HEK293 (cell line): Measurements from ENCODE around the gene ANO2.

Experiments
- CTCF ChIA-PET: fragments of 350-600 bp; formaldehyde crosslinking; extraction: SDS; loops from one replicate; lab custom pipeline; 2021; ENCODE audit warnings: antibody characterized with exemption; lab: Yijun Ruan, JAX
- POLR2A ChIA-PET: fragments of 300-600 bp; formaldehyde crosslinking; extraction: SDS; loops from one replicate; lab custom pipeline; 2020; ENCODE audit warnings: antibody characterized with exemption, inconsistent platforms; lab: Yijun Ruan, JAX
- H3K27ac ChIP-seq: fragments of 200-500 bp; sonication (Bioruptor generic); 2 replicates; pipeline ENCODE4 v1.5.1; 2014; ENCODE audit warnings: low read depth, low read length, control low read depth, inconsistent platforms; ENCODE audit errors: extremely low read depth
- H3K36me3 ChIP-seq, 2 experiments: fragments of 200-500 bp in 1 of 2; sonication (Bioruptor generic) in 1 of 2; 1 replicate in 1 of 2; 2 replicates in 1 of 2; pipeline ENCODE4 v1.5.1; 2014 to 2017; ENCODE audit warnings: inconsistent platforms in 2 of 2, low read length in 2 of 2; ENCODE audit not compliant: control insufficient read depth in 2 of 2, insufficient read depth in 1 of 2
- H3K4me1 ChIP-seq: fragments of 200-500 bp; sonication (Bioruptor generic); 2 replicates; pipeline ENCODE4 v1.5.1; 2014; ENCODE audit warnings: mild to moderate bottlenecking, low read length, inconsistent platforms; ENCODE audit not compliant: control insufficient read depth, insufficient read depth
- H3K4me3 ChIP-seq: 2 replicates; pipeline ENCODE4 v1.5.1; 2011; ENCODE audit warnings: low read depth, mild to moderate bottlenecking, control low read depth, low read length, moderate library complexity
- H3K9me3 ChIP-seq: fragments of 200-500 bp; sonication (Bioruptor generic); 2 replicates; pipeline ENCODE4 v1.5.1; 2014; ENCODE audit warnings: low read depth, low read length, inconsistent platforms; ENCODE audit not compliant: control insufficient read depth, insufficient read depth
- BCL11A ChIP-seq: fragments of 450-650 bp; formaldehyde crosslinking; IDR thresholded peaks from 2 replicates; pipeline ENCODE4 v1.5.1; 2016; ENCODE audit warnings: low read depth, missing biosample characterization, missing genetic modification characterization
- BCL11B ChIP-seq: fragments of 450-650 bp; formaldehyde crosslinking; IDR thresholded peaks from 2 replicates; pipeline ENCODE4 v1.5.1; 2016; ENCODE audit warnings: low read depth, missing biosample characterization, missing genetic modification characterization
- HOXD13 ChIP-seq: sonication (generic); formaldehyde crosslinking; IDR thresholded peaks from 2 replicates; pipeline ENCODE4 v1.8.0; 2022; ENCODE audit warnings: missing genetic modification reagents, borderline replicate concordance
- KLF10 ChIP-seq: fragments of 450-650 bp; IDR thresholded peaks from 2 replicates; pipeline ENCODE4 v1.5.1; 2018; ENCODE audit warnings: missing biosample characterization, mild to moderate bottlenecking, missing genetic modification characterization
- PRDM10 ChIP-seq: fragments of 450-650 bp; formaldehyde crosslinking; IDR thresholded peaks from 2 replicates; pipeline ENCODE4 v1.5.1; 2016; ENCODE audit warnings: missing biosample characterization, missing genetic modification characterization
- REPIN1 ChIP-seq: fragments of 450-650 bp; formaldehyde crosslinking; IDR thresholded peaks from 2 replicates; pipeline ENCODE4 v1.5.1; 2017; ENCODE audit warnings: missing biosample characterization, missing genetic modification characterization, low read depth
- SCRT1 ChIP-seq: fragments of 450-650 bp; formaldehyde crosslinking; IDR thresholded peaks from 2 replicates; pipeline ENCODE4 v1.5.1; 2016; ENCODE audit warnings: missing biosample characterization, missing genetic modification characterization, borderline replicate concordance
- SP3 ChIP-seq: fragments of 450-650 bp; formaldehyde crosslinking; IDR thresholded peaks from 2 replicates; pipeline ENCODE4 v1.5.1; 2016; ENCODE audit warnings: missing biosample characterization, missing genetic modification characterization
- YY1 ChIP-seq: fragments of 450-650 bp; formaldehyde crosslinking; IDR thresholded peaks from 2 replicates; pipeline ENCODE4 v1.5.1; 2018; ENCODE audit warnings: missing biosample characterization, missing genetic modification characterization
- ZBTB21 ChIP-seq: fragments of 450-650 bp; formaldehyde crosslinking; IDR thresholded peaks from 2 replicates; pipeline ENCODE4 v1.5.1; 2017; ENCODE audit warnings: missing biosample characterization, missing genetic modification characterization
- ZNF112 ChIP-seq: fragments of 450-650 bp; formaldehyde crosslinking; IDR thresholded peaks from 2 replicates; pipeline ENCODE4 v1.5.0; 2017; ENCODE audit warnings: missing biosample characterization, missing genetic modification characterization
- ZNF37A ChIP-seq: fragments of 450-650 bp; IDR thresholded peaks from 2 replicates; pipeline ENCODE4 v1.5.1; 2018; ENCODE audit warnings: missing biosample characterization, missing genetic modification characterization
- ZNF561 ChIP-seq: fragments of 450-650 bp; IDR thresholded peaks from 2 replicates; pipeline ENCODE4 v1.5.1; 2018; ENCODE audit warnings: missing biosample characterization, missing genetic modification characterization, borderline replicate concordance
- ZNF600 ChIP-seq: fragments of 450-650 bp; formaldehyde crosslinking; IDR thresholded peaks from 2 replicates; pipeline ENCODE4 v1.5.1; 2016; ENCODE audit warnings: missing biosample characterization, missing genetic modification characterization
- ZNF626 ChIP-seq: fragments of 450-650 bp; sonication (Bioruptor Pico); formaldehyde crosslinking; IDR thresholded peaks from 2 replicates; pipeline ENCODE4 v1.5.1; 2018; ENCODE audit warnings: missing biosample characterization, missing genetic modification characterization, inconsistent platforms
- ZNF664 ChIP-seq: fragments of 450-650 bp; formaldehyde crosslinking; IDR thresholded peaks from 2 replicates; pipeline ENCODE4 v1.5.1; 2016; ENCODE audit warnings: missing biosample characterization, missing genetic modification characterization
- ZSCAN16 ChIP-seq: fragments of 450-650 bp; formaldehyde crosslinking; IDR thresholded peaks from 2 replicates; pipeline ENCODE4 v1.5.1; 2016; ENCODE audit warnings: missing biosample characterization, missing genetic modification characterization
- TF ChIP-seq, protein P1 (sequence below): fragments of 450-650 bp; formaldehyde crosslinking; IDR thresholded peaks from 2 replicates; pipeline ENCODE4 v1.5.1; 2016; ENCODE audit warnings: missing biosample characterization, missing genetic modification characterization, low read depth
- TF ChIP-seq, protein P2 (sequence below): fragments of 450-650 bp; formaldehyde crosslinking; IDR thresholded peaks from 2 replicates; pipeline ENCODE4 v1.5.1; 2016; ENCODE audit warnings: missing biosample characterization, missing genetic modification characterization
- TF ChIP-seq, protein P3 (sequence below): fragments of 450-650 bp; formaldehyde crosslinking; conservative IDR thresholded peaks from 2 replicates; pipeline ENCODE4 v1.5.1; 2016; ENCODE audit warnings: low read depth, missing biosample characterization, missing genetic modification characterization

Gene ANO2

DNA sequence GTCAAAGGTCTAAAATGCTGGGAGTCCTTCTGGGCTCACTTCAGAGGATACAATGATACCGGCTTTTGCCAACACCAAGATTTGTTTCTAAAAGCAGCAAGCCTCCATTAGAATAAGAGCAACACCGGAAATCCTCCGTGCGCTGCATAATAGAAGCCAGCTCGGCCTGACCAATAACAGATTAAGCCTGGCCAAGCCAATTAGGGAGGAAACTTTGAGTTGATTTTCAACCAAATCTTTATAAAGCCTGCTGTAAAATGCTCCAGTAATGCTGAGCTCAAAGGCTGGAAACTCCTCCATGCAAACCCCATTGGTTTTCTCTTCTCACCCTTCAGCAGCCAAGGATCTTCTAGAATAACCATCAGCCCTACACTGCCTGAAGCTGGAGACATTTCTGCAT is 363.0 kb downstream of the ANO2 start (continued):
- TF ChIP-seq BCL11A (no peak), SCRT1 (tag by site-specific recombination) (no peak), ZNF600 (tag by site-specific recombination) (no peak)
- TF ChIP-seq, protein P1, sequence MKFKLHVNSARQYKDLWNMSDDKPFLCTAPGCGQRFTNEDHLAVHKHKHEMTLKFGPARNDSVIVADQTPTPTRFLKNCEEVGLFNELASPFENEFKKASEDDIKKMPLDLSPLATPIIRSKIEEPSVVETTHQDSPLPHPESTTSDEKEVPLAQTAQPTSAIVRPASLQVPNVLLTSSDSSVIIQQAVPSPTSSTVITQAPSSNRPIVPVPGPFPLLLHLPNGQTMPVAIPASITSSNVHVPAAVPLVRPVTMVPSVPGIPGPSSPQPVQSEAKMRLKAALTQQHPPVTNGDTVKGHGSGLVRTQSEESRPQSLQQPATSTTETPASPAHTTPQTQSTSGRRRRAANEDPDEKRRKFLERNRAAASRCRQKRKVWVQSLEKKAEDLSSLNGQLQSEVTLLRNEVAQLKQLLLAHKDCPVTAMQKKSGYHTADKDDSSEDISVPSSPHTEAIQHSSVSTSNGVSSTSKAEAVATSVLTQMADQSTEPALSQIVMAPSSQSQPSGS = no peak

- ChIA-PET POLR2A (no interaction called here), CTCF (no interaction called here)
These were observed 363.4 kb downstream of the ANO2 start for GRCh38 chr12:5581616-5582015.

DNA sequence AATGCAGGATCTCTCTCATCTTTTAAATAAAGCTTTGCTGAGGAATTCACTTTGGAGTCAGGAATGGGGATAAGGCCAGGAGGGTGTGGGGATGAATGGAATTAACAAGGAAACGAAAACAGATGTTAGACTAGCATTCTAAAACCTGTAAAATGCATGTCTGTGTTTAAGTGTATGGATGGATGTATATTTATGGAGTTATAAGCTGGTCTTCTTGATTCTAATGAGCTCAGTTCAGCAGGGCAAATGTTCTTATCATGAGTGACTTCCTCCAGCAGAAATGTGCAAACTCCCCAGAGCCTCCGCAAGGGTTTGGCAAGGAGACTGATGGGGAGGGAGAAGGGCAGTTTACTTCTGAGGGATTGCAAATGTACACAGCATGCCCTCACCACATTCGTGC is 364.0 kb downstream of the ANO2 start:
- CTCF ChIA-PET = no interaction called here
- H3K9me3 ChIP-seq = no peaks in the 10 kb centered on the region
- no peaks in the 10 kb centered on the region for H3K36me3 ChIP-seq
- H3K4me1 ChIP-seq = no peaks in the 10 kb centered on the region
- no peak overlapping the region for H3K4me3 ChIP-seq
- POLR2A ChIA-PET = no interaction called here
- no peak overlapping the region for H3K27ac ChIP-seq
- TF ChIP-seq, protein P2, sequence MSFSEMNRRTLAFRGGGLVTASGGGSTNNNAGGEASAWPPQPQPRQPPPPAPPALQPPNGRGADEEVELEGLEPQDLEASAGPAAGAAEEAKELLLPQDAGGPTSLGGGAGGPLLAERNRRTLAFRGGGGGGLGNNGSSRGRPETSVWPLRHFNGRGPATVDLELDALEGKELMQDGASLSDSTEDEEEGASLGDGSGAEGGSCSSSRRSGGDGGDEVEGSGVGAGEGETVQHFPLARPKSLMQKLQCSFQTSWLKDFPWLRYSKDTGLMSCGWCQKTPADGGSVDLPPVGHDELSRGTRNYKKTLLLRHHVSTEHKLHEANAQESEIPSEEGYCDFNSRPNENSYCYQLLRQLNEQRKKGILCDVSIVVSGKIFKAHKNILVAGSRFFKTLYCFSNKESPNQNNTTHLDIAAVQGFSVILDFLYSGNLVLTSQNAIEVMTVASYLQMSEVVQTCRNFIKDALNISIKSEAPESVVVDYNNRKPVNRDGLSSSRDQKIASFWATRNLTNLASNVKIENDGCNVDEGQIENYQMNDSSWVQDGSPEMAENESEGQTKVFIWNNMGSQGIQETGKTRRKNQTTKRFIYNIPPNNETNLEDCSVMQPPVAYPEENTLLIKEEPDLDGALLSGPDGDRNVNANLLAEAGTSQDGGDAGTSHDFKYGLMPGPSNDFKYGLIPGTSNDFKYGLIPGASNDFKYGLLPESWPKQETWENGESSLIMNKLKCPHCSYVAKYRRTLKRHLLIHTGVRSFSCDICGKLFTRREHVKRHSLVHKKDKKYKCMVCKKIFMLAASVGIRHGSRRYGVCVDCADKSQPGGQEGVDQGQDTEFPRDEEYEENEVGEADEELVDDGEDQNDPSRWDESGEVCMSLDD (tag by site-specific recombination) = no peak
- TF ChIP-seq, protein P3, sequence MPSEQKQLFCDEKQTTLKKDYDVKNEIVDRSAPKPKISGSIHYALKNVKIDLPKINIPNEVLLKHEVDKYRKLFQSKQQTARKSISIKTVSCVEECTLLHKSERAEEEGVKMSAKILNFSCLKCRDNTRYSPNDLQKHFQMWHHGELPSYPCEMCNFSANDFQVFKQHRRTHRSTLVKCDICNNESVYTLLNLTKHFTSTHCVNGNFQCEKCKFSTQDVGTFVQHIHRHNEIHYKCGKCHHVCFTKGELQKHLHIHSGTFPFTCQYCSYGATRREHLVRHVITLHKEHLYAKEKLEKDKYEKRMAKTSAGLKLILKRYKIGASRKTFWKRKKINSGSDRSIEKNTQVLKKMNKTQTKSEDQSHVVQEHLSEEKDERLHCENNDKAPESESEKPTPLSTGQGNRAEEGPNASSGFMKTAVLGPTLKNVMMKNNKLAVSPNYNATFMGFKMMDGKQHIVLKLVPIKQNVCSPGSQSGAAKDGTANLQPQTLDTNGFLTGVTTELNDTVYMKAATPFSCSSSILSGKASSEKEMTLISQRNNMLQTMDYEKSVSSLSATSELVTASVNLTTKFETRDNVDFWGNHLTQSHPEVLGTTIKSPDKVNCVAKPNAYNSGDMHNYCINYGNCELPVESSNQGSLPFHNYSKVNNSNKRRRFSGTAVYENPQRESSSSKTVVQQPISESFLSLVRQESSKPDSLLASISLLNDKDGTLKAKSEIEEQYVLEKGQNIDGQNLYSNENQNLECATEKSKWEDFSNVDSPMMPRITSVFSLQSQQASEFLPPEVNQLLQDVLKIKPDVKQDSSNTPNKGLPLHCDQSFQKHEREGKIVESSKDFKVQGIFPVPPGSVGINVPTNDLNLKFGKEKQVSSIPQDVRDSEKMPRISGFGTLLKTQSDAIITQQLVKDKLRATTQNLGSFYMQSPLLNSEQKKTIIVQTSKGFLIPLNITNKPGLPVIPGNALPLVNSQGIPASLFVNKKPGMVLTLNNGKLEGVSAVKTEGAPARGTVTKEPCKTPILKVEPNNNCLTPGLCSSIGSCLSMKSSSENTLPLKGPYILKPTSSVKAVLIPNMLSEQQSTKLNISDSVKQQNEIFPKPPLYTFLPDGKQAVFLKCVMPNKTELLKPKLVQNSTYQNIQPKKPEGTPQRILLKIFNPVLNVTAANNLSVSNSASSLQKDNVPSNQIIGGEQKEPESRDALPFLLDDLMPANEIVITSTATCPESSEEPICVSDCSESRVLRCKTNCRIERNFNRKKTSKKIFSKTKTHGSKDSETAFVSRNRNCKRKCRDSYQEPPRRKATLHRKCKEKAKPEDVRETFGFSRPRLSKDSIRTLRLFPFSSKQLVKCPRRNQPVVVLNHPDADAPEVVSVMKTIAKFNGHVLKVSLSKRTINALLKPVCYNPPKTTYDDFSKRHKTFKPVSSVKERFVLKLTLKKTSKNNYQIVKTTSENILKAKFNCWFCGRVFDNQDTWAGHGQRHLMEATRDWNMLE (tag by site-specific recombination) = no peak
- no peak for TF ChIP-seq ZNF561 (tag by site-specific recombination)
- TF ChIP-seq KLF10 (tag by site-specific recombination) = no peak
- TF ChIP-seq SP3 = no peak
- TF ChIP-seq ZBTB21 (tag by site-specific recombination) = no peak
- TF ChIP-seq ZSCAN16 (tag by site-specific recombination) = no peak
- no peak for TF ChIP-seq REPIN1 (tag by site-specific recombination)
- TF ChIP-seq ZNF112 (tag by site-specific recombination) = no peak
- no peak for TF ChIP-seq HOXD13
- TF ChIP-seq ZNF664 (tag by site-specific recombination) = no peak

More at GRCh38 chr12:5581616-5582015, 363.4 kb downstream of the ANO2 start:
- no peak for TF ChIP-seq ZNF37A (tag by site-specific recombination)
- TF ChIP-seq YY1 (tag by site-specific recombination) = no peak
- no peak for TF ChIP-seq BCL11B (tag by site-specific recombination)
- no peak for TF ChIP-seq ZNF626 (tag by site-specific recombination)
- no peak for TF ChIP-seq PRDM10 (tag by site-specific recombination)
- H3K4me3 ChIP-seq = no peak overlapping the region
- H3K36me3 ChIP-seq = no peaks in the 10 kb centered on the region
- H3K9me3 ChIP-seq = no peaks in the 10 kb centered on the region
- H3K27ac ChIP-seq = no peak overlapping the region
- no peaks in the 10 kb centered on the region for H3K4me1 ChIP-seq
